GM19351 (cell line): ENCODE data around the gene ZNF264.
A peak's percentile ranks its signal among the peaks of the same experiment; 100 is the strongest.
"Not testable (repeated sequence)": the region's sequence is repeated elsewhere in the genome, so short reads cannot be mapped to it uniquely, and the experiment has no call there.

Source experiments
- ATAC-seq: cut with Tn5 transposase; IDR thresholded peaks from one replicate; pipeline ENCODE4 v1.9.1; 2021; ENCODE audit warnings: mild to moderate bottlenecking, moderate library complexity; ENCODE audit not compliant: unreplicated experiment

Gene ZNF264

DNA sequence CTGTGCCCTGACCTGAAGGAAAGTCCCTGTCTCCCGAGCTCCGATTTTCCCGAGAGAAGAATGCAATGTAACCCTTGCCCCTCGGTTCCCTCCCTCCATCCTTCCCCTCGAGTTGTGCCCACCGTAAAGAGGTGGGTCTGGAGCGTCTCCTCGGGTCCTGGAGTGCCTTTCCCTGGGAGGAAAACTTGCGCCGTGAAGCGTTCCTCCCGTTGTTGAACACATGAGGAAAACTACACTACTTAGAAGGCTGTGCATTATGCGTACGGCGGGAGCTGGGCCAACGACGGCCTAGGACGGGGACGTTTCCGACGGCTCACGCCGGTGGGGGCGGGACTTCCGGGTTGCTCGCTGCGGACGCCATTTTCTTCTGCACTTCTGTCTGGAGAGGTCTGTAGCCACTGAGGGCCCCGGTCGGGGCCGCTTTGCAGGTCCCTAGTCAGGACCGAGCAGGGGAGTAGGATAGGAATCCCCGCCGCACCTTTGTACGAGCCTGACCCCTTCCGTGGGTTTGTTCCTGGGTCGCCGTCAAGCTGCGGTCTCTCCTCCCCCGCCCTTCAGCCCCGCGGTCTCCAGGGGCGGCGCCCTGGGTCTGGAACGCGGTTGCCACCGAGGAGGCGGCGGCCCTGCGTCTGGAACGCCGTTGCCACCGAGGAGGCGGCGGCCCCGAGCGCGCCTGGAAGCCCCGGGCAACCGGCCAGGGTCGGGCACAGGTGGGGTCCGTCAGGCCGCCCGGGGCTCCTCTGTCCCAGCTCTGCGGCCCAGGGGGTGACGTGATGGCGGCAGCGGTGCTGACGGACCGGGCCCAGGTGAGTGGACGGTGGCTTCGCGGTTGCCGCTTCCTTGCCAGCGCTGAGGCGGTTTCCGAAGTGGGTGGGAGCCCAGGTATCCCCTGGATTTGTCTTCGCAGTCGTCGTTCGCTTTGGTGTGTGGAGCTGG is at the start of gene ZNF264:
TSS of gene ZNF264 (plus strand) at position 360 of the 936 bp plus-strand sequence. CDS start at position 774, 414 bp downstream.
- peak; percentile 96 for ATAC-seq

DNA sequence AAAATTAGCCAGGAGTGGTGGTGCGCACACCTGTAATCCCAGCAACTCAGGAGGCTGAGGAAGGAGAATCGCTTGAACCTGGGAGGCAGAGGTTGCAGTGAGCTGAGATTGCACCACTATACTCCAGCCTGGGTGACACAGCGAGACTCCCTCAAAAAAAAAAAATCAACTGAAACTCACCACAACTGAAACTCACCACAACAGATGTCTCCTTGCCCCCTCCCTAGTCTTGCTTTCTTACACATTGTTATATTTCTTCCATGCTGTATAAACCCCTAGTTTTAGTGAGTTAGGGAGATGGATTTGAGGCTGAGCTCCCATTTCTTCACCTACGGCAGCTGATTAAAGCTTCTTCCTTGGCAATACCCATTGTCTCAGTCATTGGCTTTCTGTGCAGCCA is 49.6 kb upstream of the ZNF264 start:
- no peak for ATAC-seq

DNA sequence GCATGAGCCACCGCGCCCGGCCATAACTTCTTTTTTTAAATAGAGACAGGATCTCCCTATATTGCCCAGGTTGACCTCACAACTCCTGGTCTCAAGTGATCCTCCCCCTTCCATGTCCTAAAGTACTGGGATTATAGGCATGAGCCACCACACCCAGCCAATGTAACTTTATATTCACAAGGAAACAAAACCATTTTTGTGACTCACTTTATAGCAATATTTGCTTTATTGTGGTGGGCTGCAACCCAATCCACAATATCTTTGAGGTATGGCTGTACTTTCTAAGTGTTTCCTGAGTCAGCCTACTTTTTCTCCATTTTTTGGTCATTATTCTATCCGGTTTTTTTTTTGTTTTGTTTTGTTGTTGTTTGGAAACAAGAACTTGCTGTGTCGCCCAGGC is 38.4 kb upstream of the ZNF264 start:
- ATAC-seq, result no peak

DNA sequence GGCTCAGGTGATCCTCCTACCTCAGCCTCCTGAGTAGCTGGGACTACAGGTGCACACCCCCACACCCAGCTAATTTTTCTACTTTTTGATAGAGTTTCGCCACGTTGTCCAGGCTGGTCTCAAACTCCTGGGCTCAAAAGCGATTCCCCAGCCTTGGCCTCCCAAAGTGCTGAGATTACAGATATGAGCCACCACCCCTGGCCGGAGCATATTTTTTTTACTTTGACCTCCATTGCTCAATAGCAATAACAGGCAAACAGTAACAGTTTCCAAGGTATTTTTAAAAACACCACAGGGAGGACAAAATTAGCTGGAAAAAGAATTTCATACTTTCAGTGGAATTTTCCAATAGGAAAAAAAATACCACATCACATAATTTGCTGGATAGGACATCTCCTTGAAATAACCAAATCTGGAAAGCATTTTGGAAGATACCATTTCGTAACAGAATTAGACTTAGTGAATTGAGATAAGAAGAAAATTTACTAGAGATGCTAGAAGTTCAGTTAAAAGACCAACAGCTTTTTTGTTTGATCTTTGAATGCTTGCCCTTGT is 29.2 kb upstream of the ZNF264 start:
- ATAC-seq, result no peak

DNA sequence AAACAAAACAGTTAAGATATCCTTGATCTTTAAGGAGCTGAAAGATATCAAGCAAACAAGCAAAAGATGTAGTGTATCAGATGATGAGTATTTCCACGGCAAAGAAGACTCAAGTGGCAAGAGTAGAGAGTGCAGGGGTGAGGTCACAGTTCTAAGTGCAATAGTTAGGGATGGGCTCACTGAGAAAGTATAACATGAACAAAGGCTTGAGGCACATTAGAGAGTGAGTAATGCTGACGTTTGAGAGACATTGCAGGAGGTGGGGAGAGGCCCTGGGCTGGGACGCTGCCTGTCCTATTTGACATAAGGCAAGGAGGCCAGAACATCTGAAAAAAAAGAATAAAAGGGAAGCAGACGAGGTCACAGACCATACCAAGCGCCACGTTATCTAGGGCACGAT is 25.5 kb upstream of the ZNF264 start:
- no peak for ATAC-seq

DNA sequence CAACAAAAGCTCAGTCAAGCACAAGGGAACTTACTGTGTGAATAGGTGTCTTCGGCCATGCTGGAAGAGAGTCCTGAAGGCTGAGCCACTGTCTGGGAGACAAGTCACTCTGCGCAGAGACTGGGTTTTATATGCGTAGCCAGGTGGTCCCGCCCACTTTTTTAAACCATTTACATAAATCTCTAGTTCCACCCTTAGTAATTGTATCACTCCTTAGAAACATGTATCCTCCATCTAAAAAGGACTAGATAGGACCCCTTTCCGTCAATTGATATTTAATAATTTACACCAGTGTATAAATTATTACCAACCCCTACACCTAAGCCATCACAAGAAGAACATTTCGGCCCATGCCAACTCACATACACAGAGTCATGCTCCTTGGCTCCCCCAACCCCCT is 23.9 kb upstream of the ZNF264 start, which contains the start of gene DUXA:
TSS of gene DUXA (minus strand) at position 101 of the 400 bp plus-strand sequence. CDS start at position 59, 42 bp downstream.
- ATAC-seq, result no peak

DNA sequence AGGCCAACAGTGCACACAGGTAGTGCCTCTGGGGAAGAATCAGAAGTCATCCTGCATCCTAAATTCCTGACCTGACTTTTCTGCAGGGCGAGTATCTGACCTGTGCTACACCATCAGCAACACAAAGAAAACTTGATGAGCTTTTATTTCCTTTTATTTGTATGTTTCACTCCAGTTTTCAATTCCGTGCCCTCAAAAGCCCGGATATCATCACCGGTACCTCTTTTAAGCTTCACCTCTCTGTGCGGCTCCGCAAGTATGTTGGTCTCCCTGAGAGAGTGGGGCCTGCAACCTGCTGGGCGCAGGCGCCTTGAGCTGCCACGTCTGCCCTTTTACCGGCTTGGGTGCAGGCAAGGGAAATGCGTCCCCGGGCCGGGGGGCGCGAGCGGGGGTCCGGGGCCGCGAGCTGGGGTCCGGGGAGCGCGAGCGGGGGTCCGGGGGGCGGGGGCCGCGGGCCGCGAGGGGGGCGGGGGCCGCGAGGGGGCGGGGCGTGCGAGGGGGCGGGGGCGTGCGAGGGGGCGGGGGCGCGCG is 19.7 kb upstream of the ZNF264 start:
- ATAC-seq, result no peak

DNA sequence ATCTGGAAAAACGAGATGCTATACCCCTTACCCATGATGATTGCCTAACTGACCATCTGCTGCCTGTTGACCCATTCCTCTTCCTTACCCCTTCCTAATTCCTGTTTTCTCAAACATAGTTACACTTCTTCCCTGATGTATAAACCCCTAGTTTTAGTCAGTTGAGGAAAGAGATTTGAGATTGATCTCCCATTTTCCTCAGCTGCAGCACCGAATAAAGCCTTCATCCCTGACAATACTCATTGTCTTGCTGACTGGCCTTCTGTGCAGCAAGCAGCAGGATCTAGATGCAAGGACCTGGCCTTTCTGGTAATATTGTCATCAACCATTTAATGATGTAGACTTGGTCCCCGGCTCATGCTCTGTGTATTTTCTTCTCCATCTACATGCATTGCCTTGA is 999 bp upstream of the ZNF264 start:
- ATAC-seq, result no peak

DNA sequence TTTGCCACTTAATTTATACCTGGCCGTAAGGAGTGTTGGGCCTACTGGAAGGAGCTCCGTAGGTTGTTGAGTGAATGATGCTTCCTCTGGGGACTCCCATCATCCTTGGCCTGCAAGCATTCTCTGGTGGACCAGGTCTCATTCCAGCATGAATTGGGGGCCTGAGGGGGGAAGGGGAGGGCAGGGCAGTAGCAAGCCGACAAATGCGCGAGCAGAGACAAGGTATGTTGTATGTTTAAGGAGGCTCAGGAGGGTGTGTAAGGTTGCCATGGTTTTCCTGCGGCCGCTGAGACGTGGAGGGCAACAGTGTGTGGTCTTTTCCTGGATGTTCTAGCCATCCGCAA is 749 bp downstream of the ZNF264 start:
- ATAC-seq, result no peak

DNA sequence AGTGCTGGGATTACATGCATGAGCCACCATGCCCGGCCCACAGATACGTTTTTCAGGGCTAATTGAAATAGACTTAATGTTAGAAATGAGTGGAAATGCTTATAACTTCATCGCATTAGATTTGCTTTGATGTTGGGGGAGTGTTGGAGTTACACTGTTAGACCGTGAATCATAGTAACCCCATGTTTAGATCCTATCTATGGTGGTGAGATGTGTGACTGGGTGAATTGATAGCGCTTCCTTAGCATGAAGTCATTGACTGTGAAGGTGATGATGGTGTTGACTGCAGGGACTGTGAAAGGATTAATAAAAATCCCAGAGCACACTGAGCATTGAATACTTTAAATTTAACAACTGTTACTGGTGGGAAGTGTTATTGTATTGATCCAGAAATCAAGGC is 1.7 kb downstream of the ZNF264 start:
- ATAC-seq, result no peak

DNA sequence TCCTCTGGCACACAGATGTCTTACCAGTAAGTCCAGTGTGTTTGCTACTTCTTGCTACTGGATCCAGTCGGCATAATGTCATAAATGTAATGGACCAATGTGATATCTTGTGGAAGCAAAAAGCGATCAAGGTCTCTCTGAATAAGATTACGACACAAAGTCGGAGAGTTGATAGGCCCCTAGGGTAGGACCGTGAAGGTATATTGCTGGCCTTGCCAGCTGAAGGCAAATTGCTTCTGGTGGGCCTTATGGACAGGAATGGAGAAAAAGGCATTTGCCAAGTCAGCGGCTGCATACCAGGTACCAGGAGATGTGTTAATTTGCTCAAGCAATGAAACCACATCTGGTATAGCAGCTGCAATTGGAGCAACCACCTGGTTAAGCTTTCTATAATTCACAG is 6.6 kb downstream of the ZNF264 start:
- not testable (repeated sequence) for ATAC-seq

DNA sequence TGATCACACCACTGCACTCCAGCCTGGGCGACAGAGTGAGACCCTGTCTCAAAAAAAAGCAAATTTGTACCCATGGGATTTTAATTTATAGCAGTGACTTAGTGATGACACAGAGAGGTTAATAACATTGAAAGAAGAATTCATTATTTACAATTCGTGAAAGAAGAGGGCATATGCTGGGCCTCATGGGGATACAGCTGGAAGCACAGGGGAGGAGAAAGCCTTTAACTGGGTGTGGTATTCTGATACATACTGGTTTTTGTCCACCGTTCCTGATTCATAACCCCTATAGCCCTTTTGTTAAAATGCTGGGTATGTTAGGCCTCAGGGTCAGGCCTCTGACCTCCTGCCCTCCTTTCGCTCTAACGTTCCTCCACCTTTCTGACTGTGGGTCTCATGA is 10.9 kb downstream of the ZNF264 start:
- no peak for ATAC-seq

DNA sequence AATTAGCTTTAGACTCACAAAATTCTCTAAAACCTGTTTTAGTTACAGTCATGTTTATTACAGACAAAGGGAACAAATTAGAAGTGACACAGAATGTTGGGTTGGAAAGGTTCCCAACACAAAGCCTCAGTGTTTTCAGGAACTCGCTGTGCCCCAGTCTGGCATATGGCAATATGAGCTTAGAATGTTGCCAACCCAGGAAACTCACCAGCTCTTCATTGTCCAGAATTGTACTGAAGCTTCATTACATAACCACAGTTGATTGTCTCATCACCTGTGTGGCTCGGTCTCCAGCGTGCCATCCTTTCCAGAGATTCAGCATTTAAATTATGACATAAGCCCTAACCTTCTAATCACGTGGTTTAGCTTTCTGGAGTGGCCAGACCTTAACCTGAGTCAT is 19.1 kb downstream of the ZNF264 start:
- ATAC-seq, result no peak

DNA sequence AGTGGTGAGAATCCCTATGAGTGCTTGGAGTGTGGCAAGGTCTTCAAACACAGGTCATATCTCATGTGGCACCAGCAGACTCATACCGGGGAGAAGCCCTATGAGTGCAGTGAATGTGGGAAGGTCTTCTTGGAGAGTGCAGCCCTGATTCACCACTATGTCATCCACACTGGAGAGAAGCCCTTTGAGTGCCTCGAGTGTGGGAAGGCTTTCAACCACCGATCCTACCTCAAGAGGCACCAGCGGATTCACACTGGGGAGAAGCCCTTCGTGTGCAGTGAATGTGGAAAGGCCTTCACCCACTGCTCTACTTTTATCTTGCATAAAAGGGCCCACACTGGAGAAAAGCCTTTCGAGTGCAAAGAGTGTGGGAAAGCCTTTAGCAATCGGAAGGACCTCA is 20.8 kb downstream of the ZNF264 start:
- no peak for ATAC-seq

DNA sequence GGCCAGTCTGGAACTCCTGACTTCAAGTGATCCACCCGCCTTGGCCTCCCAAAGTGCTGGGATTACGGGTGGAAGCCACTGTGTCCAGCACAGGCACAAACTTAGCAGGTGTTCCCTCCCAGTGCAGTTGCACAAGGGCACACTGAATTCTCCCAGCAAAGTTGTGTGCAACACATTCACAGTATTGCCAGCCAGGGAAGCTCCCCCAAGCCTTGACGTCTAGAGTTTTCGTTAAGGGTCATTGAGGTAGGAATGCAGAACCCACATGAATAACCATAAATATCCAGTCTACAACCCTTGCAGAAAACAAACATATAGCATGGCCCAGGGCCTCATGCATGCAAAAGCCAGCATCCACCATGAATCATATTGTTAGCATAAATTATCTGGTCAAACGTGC is 36.2 kb downstream of the ZNF264 start:
- ATAC-seq, result no peak

DNA sequence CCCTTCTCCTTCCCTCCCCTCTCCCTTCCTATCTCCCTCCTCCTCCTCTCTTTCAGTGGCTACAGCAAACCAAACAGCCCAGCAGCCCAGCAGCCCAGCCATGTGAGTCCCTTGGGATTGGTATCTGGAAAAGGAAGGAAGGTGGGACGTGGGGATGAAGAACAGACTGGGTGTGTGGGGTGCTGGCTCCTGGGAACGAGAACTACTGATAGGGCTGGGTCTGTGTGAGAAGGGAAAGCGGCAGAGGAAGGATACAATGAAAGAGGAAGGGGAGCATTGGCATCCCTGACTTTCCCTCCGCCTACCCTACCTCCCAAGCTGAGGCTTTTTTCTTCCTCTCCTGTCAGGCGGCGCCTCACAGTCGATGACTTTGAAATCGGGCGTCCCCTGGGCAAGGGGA is 40.4 kb downstream of the ZNF264 start:
- no peak for ATAC-seq

DNA sequence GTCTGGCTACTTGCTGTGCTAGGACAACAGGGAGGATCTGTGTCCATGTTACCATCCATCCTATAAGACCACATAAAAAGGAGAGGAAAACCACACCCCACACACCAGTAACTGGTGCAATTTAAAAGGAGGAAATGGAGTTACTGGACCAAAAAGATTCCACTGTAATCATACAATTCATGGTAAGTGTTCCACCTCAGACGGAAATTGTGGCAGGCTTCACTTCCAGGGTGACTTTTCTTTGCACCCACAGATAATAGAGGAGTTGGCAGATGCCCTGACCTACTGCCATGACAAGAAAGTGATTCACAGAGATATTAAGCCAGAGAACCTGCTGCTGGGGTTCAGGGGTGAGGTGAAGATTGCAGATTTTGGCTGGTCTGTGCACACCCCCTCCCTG is 41.9 kb downstream of the ZNF264 start:
- no peak for ATAC-seq

DNA sequence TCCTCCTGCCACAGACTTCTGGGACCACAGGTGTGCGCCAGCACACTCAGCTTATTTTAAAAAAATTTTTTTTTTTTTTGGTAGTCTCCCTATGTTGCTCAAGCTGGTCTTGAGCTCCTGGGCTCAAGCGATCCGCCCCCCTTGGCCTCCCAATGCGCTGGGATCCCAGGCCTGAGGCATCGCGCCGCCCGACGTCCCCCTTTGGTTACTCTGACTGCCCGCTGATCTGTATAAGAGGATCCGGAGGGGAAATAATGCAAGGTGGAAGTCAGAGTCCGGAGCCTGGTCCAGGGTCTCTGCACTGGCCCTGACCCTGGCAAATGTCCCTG is 48.6 kb downstream of the ZNF264 start:
- ATAC-seq, result no peak

DNA sequence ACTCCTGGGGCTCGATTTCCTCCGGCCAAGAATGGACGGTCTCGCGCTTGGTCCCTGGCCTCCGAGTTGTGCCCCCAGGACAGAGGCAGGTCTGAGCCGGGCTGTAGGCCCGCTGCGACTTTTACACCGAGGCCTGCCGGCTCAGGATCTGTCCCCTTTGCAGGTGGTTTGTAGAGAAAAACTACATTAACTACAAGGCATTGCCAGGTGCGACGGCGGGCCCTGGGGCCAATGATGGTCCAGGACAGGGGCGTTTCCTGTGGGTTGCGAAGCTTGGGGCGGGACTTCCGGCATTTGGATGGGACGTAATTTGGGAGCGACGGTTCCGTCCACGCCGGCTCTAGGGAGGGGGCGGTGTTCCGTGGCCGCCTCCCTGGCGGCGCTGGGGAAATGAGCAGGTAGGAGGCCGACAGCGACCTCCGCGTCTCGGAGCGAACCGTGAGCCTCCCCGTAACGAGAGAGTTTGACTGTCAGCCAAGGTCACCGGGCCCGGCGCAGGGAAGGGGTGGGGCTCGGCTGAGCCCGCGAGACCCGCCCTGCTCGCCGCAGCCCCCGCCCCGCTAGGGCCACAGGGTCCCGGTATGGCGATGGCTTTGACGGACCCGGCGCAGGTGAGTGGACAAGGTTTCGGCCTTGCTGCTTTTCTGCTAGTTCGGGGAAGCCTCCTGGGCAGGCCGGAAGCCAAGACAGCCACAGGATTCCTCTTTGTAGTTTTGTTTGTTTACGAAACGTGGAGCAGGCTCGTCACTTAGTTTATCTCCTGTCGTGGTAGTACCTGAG is 49.2 kb downstream of the ZNF264 start, which contains the start of gene ZNF805:
TSS of gene ZNF805 (plus strand) at position 322 of the 780 bp plus-strand sequence. CDS start at position 582, 260 bp downstream.
- peak; percentile 94 for ATAC-seq

DNA sequence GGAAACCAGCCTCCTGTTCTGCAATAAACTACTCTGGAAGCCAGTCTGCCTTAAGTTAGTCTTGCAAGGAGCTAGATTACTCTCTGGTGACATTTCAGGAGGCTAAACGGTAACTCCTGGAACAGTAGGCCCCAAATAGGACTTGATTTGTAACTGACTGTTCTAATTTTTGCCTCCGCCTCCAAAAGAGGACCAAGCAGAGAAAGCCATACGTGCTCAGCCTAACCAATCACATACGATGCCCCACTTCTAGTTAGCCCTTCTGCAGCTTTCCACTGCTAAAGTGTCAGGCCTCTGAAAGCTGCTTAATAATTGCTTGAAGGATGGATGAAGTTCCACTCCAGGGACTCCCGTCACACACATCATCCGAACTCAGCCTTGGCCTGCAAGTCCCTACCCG is 49.9 kb downstream of the ZNF264 start:
- no peak for ATAC-seq

DNA sequence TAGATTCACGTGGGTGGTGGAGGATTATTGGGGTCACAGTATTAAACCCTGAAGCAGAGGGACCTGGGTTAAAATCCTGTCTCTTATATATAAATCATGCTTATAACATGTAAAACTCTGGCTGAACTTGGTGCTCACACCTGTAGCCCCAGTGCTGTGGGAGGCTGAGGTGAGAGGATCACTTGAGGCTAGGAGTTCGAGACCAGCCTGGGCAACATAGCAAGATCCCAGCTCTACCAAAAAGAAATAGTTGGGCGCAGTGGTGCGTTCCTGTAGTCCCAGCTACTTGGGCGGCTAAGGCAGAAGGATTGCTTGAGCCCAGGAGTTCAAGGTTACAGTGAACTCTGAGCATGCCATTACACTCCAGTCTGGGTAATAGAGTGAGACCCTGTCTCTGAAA is 51.5 kb downstream of the ZNF264 start:
- no peak for ATAC-seq
